ENCODE results near the gene CHFR.
"Not testable (repeated sequence)": the region's sequence is repeated elsewhere in the genome, so short reads cannot be mapped to it uniquely, and the experiment has no call there.

The CHFR gene

GRCh38 chr12:132899033-132899432 is 11.6 kb upstream of the CHFR start:
- no peak for DNase-seq (ENCODE audit: low spot score)
- TF ChIP-seq, protein P1, sequence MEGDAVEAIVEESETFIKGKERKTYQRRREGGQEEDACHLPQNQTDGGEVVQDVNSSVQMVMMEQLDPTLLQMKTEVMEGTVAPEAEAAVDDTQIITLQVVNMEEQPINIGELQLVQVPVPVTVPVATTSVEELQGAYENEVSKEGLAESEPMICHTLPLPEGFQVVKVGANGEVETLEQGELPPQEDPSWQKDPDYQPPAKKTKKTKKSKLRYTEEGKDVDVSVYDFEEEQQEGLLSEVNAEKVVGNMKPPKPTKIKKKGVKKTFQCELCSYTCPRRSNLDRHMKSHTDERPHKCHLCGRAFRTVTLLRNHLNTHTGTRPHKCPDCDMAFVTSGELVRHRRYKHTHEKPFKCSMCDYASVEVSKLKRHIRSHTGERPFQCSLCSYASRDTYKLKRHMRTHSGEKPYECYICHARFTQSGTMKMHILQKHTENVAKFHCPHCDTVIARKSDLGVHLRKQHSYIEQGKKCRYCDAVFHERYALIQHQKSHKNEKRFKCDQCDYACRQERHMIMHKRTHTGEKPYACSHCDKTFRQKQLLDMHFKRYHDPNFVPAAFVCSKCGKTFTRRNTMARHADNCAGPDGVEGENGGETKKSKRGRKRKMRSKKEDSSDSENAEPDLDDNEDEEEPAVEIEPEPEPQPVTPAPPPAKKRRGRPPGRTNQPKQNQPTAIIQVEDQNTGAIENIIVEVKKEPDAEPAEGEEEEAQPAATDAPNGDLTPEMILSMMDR (IDR thresholded peaks at IDR 0.05; ENCODE audit: extremely low read depth, missing control alignments) = no peak

- DNase-seq (ENCODE audit: low spot score) = no peak
- TF ChIP-seq, protein P1 (IDR thresholded peaks at IDR 0.05; ENCODE audit: extremely low read depth, missing control alignments) = no peak
These were observed 1.4 kb upstream of the CHFR start for GRCh38 chr12:132888852-132889251.

DNA sequence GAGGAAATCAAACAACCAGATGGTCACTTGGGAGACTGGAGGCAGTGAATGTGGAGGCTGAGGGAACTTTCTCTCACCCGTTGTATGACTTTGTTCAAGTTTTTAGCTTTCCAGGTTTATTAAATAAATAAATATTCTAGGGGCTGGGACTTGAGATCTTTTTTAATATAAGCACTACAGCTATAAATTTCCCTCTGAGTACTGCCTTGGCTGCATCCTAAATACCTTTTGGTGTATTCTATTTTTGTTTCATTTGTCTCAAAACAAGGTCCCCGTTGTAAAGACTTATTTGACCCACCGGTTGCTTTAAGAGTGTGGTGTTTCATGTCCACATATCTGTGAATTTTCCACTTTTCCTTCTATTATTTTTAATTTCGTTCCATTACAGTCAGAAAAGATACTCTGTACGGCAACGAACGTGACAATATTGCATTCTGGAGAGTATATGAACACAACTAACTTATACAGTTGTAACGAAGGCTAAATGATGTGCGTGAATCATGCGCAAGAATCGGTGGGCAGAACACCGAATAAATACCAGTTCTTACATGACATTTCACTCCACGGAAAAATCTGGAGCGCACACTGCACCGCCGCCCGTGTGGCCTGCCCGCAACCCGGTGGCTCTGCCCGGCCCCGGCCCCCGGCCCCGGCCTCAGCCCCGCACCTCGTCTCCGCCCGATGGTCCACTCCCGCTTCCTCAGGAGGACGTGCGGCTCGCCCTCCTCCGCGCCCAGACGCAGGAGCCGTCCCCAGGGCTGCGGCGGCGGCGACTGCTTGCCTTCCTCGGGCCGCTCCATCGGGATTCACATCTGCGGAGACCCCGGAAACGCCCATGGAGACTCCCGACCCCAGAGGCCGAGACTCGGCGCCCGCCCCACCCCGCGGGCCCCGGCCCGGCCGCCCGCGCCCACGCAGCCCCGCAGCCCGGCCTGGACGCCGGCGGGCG is 602 bp downstream of the CHFR start:
- TF ChIP-seq, protein P1 (IDR thresholded peaks at IDR 0.05; ENCODE audit: extremely low read depth, missing control alignments) = no peak
- no peak for DNase-seq (ENCODE audit: low spot score)

DNA sequence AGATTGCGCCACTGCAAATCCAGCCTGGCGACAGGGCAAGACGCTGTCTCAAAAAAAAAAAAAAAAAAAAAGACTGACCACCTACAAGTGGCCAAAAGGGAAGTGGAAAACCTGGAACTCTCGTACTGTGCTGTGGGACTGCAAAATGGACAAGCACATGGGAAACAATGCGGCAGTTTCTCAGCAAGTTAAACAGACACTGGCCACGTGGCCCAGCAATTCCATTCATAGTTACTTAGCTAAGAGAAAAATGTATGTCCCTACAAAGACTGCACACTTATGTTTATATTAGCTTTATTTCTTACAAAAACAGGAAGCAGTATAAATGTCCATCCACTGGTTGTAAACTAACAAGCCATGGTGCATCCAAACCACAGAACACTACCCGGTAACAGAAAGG is 5.6 kb downstream of the CHFR start:
- no peak for DNase-seq (ENCODE audit: low spot score)
- TF ChIP-seq, protein P1 (IDR thresholded peaks at IDR 0.05; ENCODE audit: extremely low read depth, missing control alignments) = no peak

DNA sequence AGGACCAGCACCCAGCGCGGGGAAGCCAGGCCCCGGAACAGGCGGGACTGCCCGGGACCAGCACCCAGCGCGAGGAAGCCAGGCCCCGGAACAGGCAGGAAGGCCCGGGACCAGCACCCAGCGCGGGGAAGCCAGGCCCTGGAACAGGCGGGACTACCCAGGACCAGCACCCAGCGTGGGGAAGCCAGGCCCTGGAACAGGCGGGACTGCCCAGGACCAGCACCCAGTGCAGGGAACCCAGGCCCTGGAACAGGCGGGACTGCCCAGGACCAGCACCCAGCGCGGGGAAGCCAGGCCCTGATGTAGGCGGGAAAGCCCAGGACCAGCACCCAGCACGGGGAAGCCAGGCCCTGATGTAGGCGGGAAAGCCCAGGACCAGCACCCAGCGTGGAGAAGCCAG is 12.8 kb downstream of the CHFR start:
- DNase-seq (ENCODE audit: low spot score) = not testable (repeated sequence)

- no peak for DNase-seq (ENCODE audit: low spot score)
- TF ChIP-seq, protein P1 (IDR thresholded peaks at IDR 0.05; ENCODE audit: extremely low read depth, missing control alignments) = no peak
These were observed 13.2 kb downstream of the CHFR start for GRCh38 chr12:132874175-132874574.

GRCh38 chr12:132873724-132874123 is 13.7 kb downstream of the CHFR start:
- TF ChIP-seq, protein P1 (IDR thresholded peaks at IDR 0.05; ENCODE audit: extremely low read depth, missing control alignments) = no peak
- DNase-seq (ENCODE audit: low spot score) = no peak

DNA sequence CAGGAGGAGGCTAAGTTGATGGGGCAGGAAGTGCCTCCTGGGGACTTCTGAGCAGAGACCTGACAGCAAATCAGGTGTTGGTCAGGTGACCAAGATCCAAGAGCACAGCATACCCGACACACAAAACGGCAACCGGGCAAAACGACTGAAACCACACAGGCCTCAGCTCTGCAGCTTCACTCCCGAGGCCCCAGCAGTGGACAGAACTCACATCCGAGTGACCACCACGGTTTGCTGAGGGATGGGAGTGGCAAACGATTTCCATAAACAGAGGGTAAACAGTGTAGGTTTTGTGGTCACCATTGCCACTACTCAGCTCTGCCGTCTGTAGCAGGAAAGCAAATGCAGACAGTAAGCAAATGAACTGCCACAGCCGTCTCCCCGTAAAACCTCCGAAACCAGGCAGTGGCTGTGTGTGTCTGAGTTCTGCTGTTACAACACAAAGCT is 14.4 kb downstream of the CHFR start:
- TF ChIP-seq, protein P1 (IDR thresholded peaks at IDR 0.05; ENCODE audit: extremely low read depth, missing control alignments) = no peak
- DNase-seq (ENCODE audit: low spot score) = no peak

All from GM20000 (cell line).